GM12872 (cell line): Measurements from ENCODE around the gene CEACAM18.

Experiments
- TF ChIP-seq, protein P1 (sequence below): IDR thresholded peaks from 3 replicates; pipeline ENCODE4 v1.5.1; 2011; ENCODE audit warnings: low read depth, mild to moderate bottlenecking, low read length, moderate library complexity; ENCODE audit not compliant: insufficient read depth

CEACAM18 gene

GRCh38 chr19:51511353-51511752 is 33.0 kb downstream of the CEACAM18 start:
- TF ChIP-seq, protein P1, sequence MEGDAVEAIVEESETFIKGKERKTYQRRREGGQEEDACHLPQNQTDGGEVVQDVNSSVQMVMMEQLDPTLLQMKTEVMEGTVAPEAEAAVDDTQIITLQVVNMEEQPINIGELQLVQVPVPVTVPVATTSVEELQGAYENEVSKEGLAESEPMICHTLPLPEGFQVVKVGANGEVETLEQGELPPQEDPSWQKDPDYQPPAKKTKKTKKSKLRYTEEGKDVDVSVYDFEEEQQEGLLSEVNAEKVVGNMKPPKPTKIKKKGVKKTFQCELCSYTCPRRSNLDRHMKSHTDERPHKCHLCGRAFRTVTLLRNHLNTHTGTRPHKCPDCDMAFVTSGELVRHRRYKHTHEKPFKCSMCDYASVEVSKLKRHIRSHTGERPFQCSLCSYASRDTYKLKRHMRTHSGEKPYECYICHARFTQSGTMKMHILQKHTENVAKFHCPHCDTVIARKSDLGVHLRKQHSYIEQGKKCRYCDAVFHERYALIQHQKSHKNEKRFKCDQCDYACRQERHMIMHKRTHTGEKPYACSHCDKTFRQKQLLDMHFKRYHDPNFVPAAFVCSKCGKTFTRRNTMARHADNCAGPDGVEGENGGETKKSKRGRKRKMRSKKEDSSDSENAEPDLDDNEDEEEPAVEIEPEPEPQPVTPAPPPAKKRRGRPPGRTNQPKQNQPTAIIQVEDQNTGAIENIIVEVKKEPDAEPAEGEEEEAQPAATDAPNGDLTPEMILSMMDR, result peak; percentile 51

- TF ChIP-seq, protein P1, result no peak
These were observed 35.6 kb downstream of the CEACAM18 start for GRCh38 chr19:51513968-51514367.

- TF ChIP-seq, protein P1, result peak; percentile 86
These were observed 36.6 kb downstream of the CEACAM18 start for GRCh38 chr19:51514866-51515481.

- TF ChIP-seq, protein P1, result no peak
These were observed 42.4 kb downstream of the CEACAM18 start for GRCh38 chr19:51520728-51521127.

DNA sequence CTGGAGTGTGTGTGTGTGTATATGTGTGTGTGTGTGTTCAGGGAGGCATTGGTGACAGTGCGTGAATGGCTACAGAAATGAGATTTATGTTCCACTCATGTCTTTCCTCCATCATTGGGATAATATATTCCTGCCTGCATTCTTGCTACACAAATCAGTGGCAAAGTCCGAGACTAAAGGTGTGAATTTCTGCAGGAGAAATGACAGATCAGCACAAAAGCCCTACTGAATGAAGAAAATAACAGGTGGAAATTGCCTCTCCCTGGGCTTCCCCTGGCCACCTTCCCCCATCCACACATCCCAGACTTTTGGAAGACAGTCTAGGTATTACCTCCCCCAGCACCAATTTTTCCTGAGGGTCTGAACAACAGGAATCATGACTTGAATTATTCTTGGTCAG is 43.0 kb downstream of the CEACAM18 start:
- TF ChIP-seq, protein P1, result no peak

GRCh38 chr19:51521781-51522180 is 43.4 kb downstream of the CEACAM18 start:
- TF ChIP-seq, protein P1, result no peak

GRCh38 chr19:51524666-51525264 is 46.4 kb downstream of the CEACAM18 start:
- TF ChIP-seq, protein P1, result no peak

DNA sequence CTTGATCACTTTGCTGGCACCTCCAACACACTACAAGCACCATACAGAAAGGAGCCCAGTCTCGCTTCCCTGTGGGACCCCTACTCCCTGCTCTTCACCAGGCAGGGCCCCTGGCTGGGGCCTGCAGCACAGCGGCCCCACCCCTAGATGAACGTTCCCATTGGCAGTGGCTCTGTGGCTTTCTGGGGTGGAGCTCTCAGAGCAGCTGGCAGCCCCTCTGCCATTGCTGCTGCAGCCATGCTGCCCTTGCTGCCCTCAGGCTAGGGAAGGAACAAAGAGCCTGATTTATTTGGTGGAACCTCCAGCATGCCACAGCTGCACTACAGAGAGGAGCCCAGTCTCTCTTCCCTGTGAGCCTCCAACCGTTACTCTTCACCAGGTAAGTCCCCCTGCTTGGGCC is 47.3 kb downstream of the CEACAM18 start:
- TF ChIP-seq, protein P1, result no peak
